NCI-H510A (cell line): ENCODE measurements around the gene LRIT1.
"Not testable (repeated sequence)": the region's sequence is repeated elsewhere in the genome, so short reads cannot be mapped to it uniquely, and the experiment has no call there.

Source experiments
- DNase-seq: peaks from one replicate; lab custom pipeline; 2025; lab: John Stamatoyannopoulos, UW

Gene LRIT1

GRCh38 chr10:84241185-84241790 lies at the start of gene LRIT1:
Gene LRIT1 (minus strand): TSS chr10:84241546. CDS start chr10:84241439, 107 bp downstream.
- DNase-seq, result no peak

- DNase-seq, result peak; percentile 67
These were observed 48.9 kb upstream of the LRIT1 start for GRCh38 chr10:84290235-84290634.

- DNase-seq, result no peak
These were observed 48.3 kb upstream of the LRIT1 start for GRCh38 chr10:84289521-84290200.

GRCh38 chr10:84288151-84288550 lies 46.8 kb upstream of the LRIT1 start:
- no peak for DNase-seq

- no peak for DNase-seq
These were observed 45.3 kb upstream of the LRIT1 start for GRCh38 chr10:84286695-84287094.

GRCh38 chr10:84279876-84280475 lies 38.6 kb upstream of the LRIT1 start:
- not testable (repeated sequence) for DNase-seq

- DNase-seq, result peak; percentile 88
These were observed 29.4 kb upstream of the LRIT1 start for GRCh38 chr10:84270708-84271107.

GRCh38 chr10:84269773-84270172 lies 28.4 kb upstream of the LRIT1 start:
- DNase-seq, result no peak

GRCh38 chr10:84269162-84269561 lies 27.8 kb upstream of the LRIT1 start:
- peak; percentile 11 for DNase-seq

GRCh38 chr10:84267503-84268126 lies 26.3 kb upstream of the LRIT1 start:
- peak; percentile 39 for DNase-seq

GRCh38 chr10:84265418-84265817 lies 24.1 kb upstream of the LRIT1 start:
- DNase-seq, result peak; percentile 41

GRCh38 chr10:84264611-84265141 lies 23.3 kb upstream of the LRIT1 start:
- DNase-seq, result peak; percentile 45

GRCh38 chr10:84263716-84264115 lies 22.4 kb upstream of the LRIT1 start:
- DNase-seq, result no peak

GRCh38 chr10:84262190-84262956 lies 21.0 kb upstream of the LRIT1 start:
- DNase-seq, result no peak

- DNase-seq, result no peak
These were observed 20.0 kb upstream of the LRIT1 start for GRCh38 chr10:84261236-84261915.

GRCh38 chr10:84258034-84258695 lies 16.8 kb upstream of the LRIT1 start:
- no peak for DNase-seq

GRCh38 chr10:84257343-84258020 lies 16.1 kb upstream of the LRIT1 start:
- DNase-seq, result no peak

GRCh38 chr10:84256510-84257342 lies 15.4 kb upstream of the LRIT1 start:
- DNase-seq, result no peak
